ENCODE measurements around the gene SERPINA3.
A peak's percentile ranks its signal among the peaks of the same experiment; 100 is the strongest.

The SERPINA3 gene

GRCh38 chr14:94659901-94660300, 47.7 kb downstream of the SERPINA3 start:
- peak; percentile 26 for DNase-seq

GRCh38 chr14:94660306-94660946, 48.2 kb downstream of the SERPINA3 start:
- peak; percentile 3 for DNase-seq

DNA sequence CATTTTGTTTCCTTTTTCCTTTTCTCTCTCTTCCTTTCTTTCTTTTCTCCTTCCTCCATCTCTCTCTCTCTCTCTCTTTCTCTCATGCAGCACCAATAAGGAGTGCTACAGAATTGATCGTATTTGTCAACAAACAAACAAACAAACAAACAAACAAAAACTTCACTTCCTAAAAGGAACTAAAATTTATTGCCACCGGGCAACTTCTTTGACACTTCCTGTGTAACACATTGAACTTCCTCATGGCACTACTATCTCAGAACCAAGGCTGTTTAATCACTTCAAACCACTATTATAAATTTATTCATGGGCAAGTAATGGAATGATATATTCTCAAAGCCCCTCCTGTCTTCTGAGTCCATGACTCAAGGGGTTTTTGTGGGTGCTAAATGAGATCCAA, 51.3 kb downstream of the SERPINA3 start:
- DNase-seq: no peak

GRCh38 chr14:94663965-94664704, 51.9 kb downstream of the SERPINA3 start:
- peak; percentile 32 for DNase-seq

DNA sequence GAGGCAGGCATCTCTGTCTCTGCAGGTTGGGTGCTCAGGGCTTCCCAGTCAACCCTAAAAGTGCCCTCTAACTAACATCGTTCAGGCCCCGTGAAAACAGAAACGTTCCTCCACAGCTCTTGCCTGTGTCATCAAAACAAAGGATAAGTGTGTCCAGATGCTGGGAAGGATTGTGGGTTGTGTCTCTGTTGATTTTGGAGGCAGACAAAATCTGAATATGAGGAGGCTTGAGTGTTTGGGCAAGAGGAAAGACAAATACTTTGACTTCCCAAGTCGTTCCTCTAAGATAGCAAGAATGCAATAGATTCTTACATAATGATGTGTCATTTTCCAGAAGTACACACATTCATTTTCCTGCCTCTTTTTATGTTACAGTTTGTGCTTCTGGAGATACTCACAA, 52.9 kb downstream of the SERPINA3 start:
- peak; percentile 4 for DNase-seq

DNA sequence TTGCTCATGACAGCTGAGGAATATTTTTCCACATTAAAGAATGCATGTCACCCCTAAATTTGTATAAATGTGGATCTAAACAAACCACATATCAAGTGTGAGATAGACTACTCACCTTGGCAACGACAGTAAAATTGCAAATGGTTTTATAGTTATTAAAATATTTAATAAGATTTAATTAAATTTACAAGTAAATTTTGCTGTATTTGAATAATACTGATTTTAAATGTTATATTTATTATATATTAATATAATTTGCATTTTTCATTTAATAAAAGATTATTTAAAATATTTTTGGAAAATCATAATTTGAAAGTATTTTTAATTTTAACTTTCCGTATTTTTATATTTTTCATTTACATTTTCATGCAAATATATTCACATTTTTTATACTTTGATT, 53.4 kb downstream of the SERPINA3 start:
- no peak for DNase-seq

DNA sequence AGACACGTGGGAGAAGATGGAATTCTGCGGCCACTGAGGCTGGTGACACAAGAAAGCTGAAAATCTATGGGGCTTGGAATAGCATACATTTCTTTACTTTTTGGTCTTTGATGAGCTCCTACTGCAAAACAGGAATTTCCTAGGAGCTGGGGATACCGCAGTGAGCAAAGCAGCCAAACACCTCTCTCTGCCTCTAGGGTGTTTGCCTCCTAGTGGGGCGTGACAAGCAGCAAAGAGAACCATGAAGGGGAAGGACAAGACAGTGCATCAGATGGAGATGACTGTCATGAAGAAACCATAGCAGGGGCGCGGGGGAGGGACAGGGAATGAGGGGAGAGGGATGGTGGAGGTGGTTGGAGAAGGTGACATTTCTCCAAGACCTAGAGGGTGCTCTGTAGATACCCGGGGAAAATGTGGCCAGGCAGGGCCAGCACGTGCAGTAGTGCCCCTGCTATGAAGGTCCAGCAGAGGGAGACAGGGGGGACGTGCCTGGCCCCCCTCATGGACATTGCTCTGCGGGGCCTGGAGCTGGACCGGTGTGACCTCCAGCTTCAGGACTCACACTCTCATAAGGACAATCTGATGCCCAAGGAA, 58.6 kb downstream of the SERPINA3 start:
- DNase-seq: peak; percentile 11

- peak; percentile 51 for DNase-seq
These were observed 59.8 kb downstream of the SERPINA3 start for GRCh38 chr14:94671870-94672444.

- DNase-seq: peak; percentile 41
These were observed 60.9 kb downstream of the SERPINA3 start for GRCh38 chr14:94673071-94673470.
